ENCODE data around the gene FAM110A.

DNA sequence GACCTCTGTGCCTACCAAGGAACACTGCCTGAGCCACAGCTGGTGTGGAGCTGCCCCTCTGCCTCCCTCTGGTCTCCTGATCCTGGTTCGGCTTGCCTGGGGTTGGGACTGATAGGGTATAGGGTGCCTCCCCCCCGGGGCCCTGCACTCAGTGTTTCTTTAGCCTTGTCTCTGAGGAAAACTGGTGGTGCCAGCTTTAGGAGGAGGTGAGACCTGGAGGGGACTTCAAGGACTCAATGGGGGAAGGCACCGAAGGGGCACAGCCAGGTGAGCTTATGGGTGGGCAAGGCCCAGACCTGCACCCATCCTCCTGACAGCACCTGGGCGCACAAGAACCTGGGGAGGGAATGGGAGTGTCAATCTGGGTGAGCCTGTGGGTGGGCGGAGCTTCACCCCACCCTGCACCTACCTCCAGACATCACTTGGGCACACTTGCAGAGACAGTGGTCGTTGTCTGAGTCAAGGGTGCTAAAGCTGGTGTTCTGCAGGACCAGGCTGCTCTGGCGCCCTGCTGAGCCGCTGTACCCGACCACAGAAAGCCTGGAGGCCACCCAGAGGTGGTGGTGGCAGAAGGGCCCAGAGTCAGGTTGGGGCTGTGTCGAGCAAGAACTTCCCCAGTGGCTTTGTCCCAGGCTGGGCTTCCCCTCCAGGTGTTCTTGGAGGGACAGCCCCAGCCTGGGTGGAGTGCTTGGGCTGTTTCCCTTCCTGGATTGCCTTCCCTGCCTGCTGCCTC, 40.5 kb downstream of the FAM110A start:
- TF ChIP-seq, protein P1, sequence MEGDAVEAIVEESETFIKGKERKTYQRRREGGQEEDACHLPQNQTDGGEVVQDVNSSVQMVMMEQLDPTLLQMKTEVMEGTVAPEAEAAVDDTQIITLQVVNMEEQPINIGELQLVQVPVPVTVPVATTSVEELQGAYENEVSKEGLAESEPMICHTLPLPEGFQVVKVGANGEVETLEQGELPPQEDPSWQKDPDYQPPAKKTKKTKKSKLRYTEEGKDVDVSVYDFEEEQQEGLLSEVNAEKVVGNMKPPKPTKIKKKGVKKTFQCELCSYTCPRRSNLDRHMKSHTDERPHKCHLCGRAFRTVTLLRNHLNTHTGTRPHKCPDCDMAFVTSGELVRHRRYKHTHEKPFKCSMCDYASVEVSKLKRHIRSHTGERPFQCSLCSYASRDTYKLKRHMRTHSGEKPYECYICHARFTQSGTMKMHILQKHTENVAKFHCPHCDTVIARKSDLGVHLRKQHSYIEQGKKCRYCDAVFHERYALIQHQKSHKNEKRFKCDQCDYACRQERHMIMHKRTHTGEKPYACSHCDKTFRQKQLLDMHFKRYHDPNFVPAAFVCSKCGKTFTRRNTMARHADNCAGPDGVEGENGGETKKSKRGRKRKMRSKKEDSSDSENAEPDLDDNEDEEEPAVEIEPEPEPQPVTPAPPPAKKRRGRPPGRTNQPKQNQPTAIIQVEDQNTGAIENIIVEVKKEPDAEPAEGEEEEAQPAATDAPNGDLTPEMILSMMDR (IDR thresholded peaks at IDR 0.05; ENCODE audit: extremely low read depth in 1 of 2, insufficient read depth in 1 of 2, low read depth in 1 of 2, low read length in 2 of 2), result no peak
- no peak for TF ChIP-seq POLR2AphosphoS5 (IDR thresholded peaks at IDR 0.05; ENCODE audit: insufficient read depth, low read depth, low read length)
- TF ChIP-seq EZH2 (IDR thresholded peaks at IDR 0.05; ENCODE audit: borderline replicate concordance, low read depth, low read length, severe bottlenecking), result no peak
- no peak for TF ChIP-seq POLR2A (IDR thresholded peaks at IDR 0.05; ENCODE audit: low read depth, low read length)
